IPS DF 6.9 (cell line): ENCODE results near the gene MMEL1.
"Not testable (repeated sequence)": the region's sequence is repeated elsewhere in the genome, so short reads cannot be mapped to it uniquely, and the experiment has no call there.

Source experiments
- DNase-seq: peaks from one replicate; pipeline ENCODE4 v3.0.0-alpha.2; 2013; ENCODE audit warnings: low read depth, low spot score
- H3K27ac ChIP-seq: one replicate; pipeline ENCODE4 v1.5.1; 2013; ENCODE audit warnings: low read length, control low read depth
- H3K27me3 ChIP-seq: 2 replicates; pipeline ENCODE4 v1.6.1; 2013; ENCODE audit warnings: mild to moderate bottlenecking, low read length; ENCODE audit not compliant: control insufficient read depth, insufficient read depth
- H3K36me3 ChIP-seq: 2 replicates; pipeline ENCODE4 v1.6.1; 2013; ENCODE audit warnings: low read length; ENCODE audit not compliant: control insufficient read depth, insufficient read depth
- H3K4me1 ChIP-seq: 2 replicates; pipeline ENCODE4 v1.6.1; 2013; ENCODE audit warnings: low read length; ENCODE audit not compliant: control insufficient read depth, insufficient read depth
- H3K4me3 ChIP-seq: 2 replicates; pipeline ENCODE4 v1.5.1; 2013; ENCODE audit warnings: mild to moderate bottlenecking, low read length
- H3K9me3 ChIP-seq: 2 replicates; pipeline ENCODE4 v1.6.1; 2013; ENCODE audit warnings: low read length, inconsistent platforms; ENCODE audit not compliant: control insufficient read depth, insufficient read depth
- WGBS: extraction: QIAGEN DNeasy Blood & Tissue Kit; methylation state at CpG from one replicate; pipeline ENCODE4 v1.1.7; 2013; ENCODE audit warnings: mixed read lengths, missing lambda C conversion rate; ENCODE audit not compliant: insufficient read length, insufficient coverage; 5-methylcytosine and 5-hydroxymethylcytosine counted together

MMEL1 gene

GRCh38 chr1:2625748-2626147, 7.1 kb downstream of the MMEL1 start:
- not testable (repeated sequence) for H3K27me3 ChIP-seq, H3K4me3 ChIP-seq, H3K4me1 ChIP-seq, DNase-seq, H3K27ac ChIP-seq, H3K36me3 ChIP-seq
- H3K9me3 ChIP-seq, result peaks cover 25% of the 10 kb centered on the region
- WGBS, result no CpG with 5 or more reads among the region's 7 CpGs

- no peak overlapping the region for H3K27ac ChIP-seq
- DNase-seq, result no peak
- peaks cover 23% of the 10 kb centered on the region for H3K9me3 ChIP-seq
- WGBS, result no CpG with 5 or more reads among the region's 10 CpGs
- H3K36me3 ChIP-seq, result no peaks in the 10 kb centered on the region
- no peak overlapping the region for H3K4me3 ChIP-seq
- no peaks in the 10 kb centered on the region for H3K4me1 ChIP-seq
- H3K27me3 ChIP-seq, result no peaks in the 10 kb centered on the region
Observed at GRCh38 chr1:2625311-2625710, 7.5 kb downstream of the MMEL1 start.

- no CpG with 5 or more reads among the region's 13 CpGs for WGBS
- H3K4me1 ChIP-seq, result no peaks in the 10 kb centered on the region
- DNase-seq, result no peak
- no peaks in the 10 kb centered on the region for H3K27me3 ChIP-seq
- no peak overlapping the region for H3K4me3 ChIP-seq
- no peaks in the 10 kb centered on the region for H3K36me3 ChIP-seq
- H3K27ac ChIP-seq, result no peak overlapping the region
- H3K9me3 ChIP-seq, result peaks cover 19% of the 10 kb centered on the region
Observed at GRCh38 chr1:2624735-2625300, 8.0 kb downstream of the MMEL1 start.

GRCh38 chr1:2623571-2624337, 9.1 kb downstream of the MMEL1 start:
- WGBS, result no CpG with 5 or more reads among the region's 12 CpGs
- no peaks in the 10 kb centered on the region for H3K36me3 ChIP-seq
- H3K27me3 ChIP-seq, result no peaks in the 10 kb centered on the region

GRCh38 chr1:2617971-2618470, 14.8 kb downstream of the MMEL1 start:
- no peaks in the 10 kb centered on the region for H3K27me3 ChIP-seq
- no peak overlapping the region for H3K27ac ChIP-seq
- no peak overlapping the region for H3K4me3 ChIP-seq
- no CpG with 5 or more reads among the region's 1 CpG for WGBS
- DNase-seq, result no peak
- H3K4me1 ChIP-seq, result no peaks in the 10 kb centered on the region
- H3K9me3 ChIP-seq, result peaks cover 12% of the 10 kb centered on the region
- no peaks in the 10 kb centered on the region for H3K36me3 ChIP-seq

More at GRCh38 chr1:2623571-2624337, 9.1 kb downstream of the MMEL1 start:
- DNase-seq, result no peak
- Histone ChIP-seq H3K4me1 (no peaks in the 10 kb centered on the region), H3K27ac (no peak overlapping the region), H3K4me3 (no peak overlapping the region), H3K9me3 (peaks cover 16% of the 10 kb centered on the region)

- no CpG with 5 or more reads among the region's 2 CpGs for WGBS
- no peak for DNase-seq
- Histone ChIP-seq H3K4me3 (no peak overlapping the region), H3K27ac (no peak overlapping the region), H3K27me3 (no peaks in the 10 kb centered on the region), H3K9me3 (peaks cover 21% of the 10 kb centered on the region), H3K4me1 (no peaks in the 10 kb centered on the region), H3K36me3 (no peaks in the 10 kb centered on the region; the same call in 1 of the 2 replicates)
Observed at GRCh38 chr1:2614145-2614544, 18.7 kb downstream of the MMEL1 start.

GRCh38 chr1:2612591-2613365, 20.0 kb downstream of the MMEL1 start:
- Histone ChIP-seq H3K27ac (no peak overlapping the region), H3K4me3 (no peak overlapping the region), H3K4me1 (no peaks in the 10 kb centered on the region), H3K36me3 (no peaks in the 10 kb centered on the region; the same call in 1 of the 2 replicates), H3K27me3 (no peaks in the 10 kb centered on the region), H3K9me3 (peaks cover 23% of the 10 kb centered on the region)
- DNase-seq, result no peak
- WGBS, result no CpG with 5 or more reads among the region's 11 CpGs

GRCh38 chr1:2611621-2612437, 21.0 kb downstream of the MMEL1 start:
- H3K27me3 ChIP-seq, result no peaks in the 10 kb centered on the region
- WGBS, result no CpG with 5 or more reads among the region's 19 CpGs
- no peak overlapping the region for H3K27ac ChIP-seq

GRCh38 chr1:2611031-2611501, 21.8 kb downstream of the MMEL1 start:
- H3K27me3 ChIP-seq, result no peaks in the 10 kb centered on the region
- H3K4me1 ChIP-seq, result no peaks in the 10 kb centered on the region
- H3K27ac ChIP-seq, result no peak overlapping the region
- H3K36me3 ChIP-seq, result no peaks in the 10 kb centered on the region; the same call in 1 of the 2 replicates
- H3K9me3 ChIP-seq, result peaks cover 26% of the 10 kb centered on the region
- H3K4me3 ChIP-seq, result no peak overlapping the region
- WGBS, result no CpG with 5 or more reads among the region's 24 CpGs
- DNase-seq, result no peak

More at GRCh38 chr1:2611621-2612437, 21.0 kb downstream of the MMEL1 start:
- Histone ChIP-seq H3K9me3 (peaks cover 24% of the 10 kb centered on the region), H3K36me3 (no peaks in the 10 kb centered on the region; the same call in 1 of the 2 replicates), H3K4me1 (no peaks in the 10 kb centered on the region), H3K4me3 (no peak overlapping the region)
- no peak for DNase-seq
